ENCODE data around the gene RAPGEF1.
A peak's percentile ranks its signal among the peaks of the same experiment; 100 is the strongest.

The RAPGEF1 gene

GRCh38 chr9:131673068-131673467 is 66.8 kb downstream of the RAPGEF1 start:
- Histone ChIP-seq H3K27me3 (ENCODE audit: insufficient read depth, insufficient read length) (no peaks in the 10 kb centered on the region), H3K36me3 (ENCODE audit: insufficient read depth, insufficient read length, low read length) (peaks cover 4% of the 10 kb centered on the region), H3K4me1 (ENCODE audit: insufficient read depth, insufficient read length) (peaks cover 28% of the 10 kb centered on the region), H3K9me3 (ENCODE audit: insufficient read depth, low read length) (no peaks in the 10 kb centered on the region), H3K9ac (ENCODE audit: insufficient read length, low read depth) (no peak overlapping the region), H3K4me3 (ENCODE audit: insufficient read length, low read depth) (no peak overlapping the region)
- TF ChIP-seq SUZ12 (IDR thresholded peaks at IDR 0.05; ENCODE audit: extremely low read depth, insufficient read depth, insufficient read length) (no peak), ZNF274 (IDR thresholded peaks at IDR 0.05; ENCODE audit: low read depth, low read length) (no peak), YY1 (IDR thresholded peaks at IDR 0.05; ENCODE audit: insufficient read depth, insufficient read length) (no peak)
- no peak for DNase-seq (ENCODE audit: low read depth, low spot score)

- peaks cover 4% of the 10 kb centered on the region for H3K36me3 ChIP-seq (ENCODE audit: insufficient read depth, insufficient read length, low read length)
- H3K4me3 ChIP-seq (ENCODE audit: insufficient read length, low read depth): no peak overlapping the region
- peaks cover 30% of the 10 kb centered on the region for H3K4me1 ChIP-seq (ENCODE audit: insufficient read depth, insufficient read length)
Measured at GRCh38 chr9:131672451-131672850, 67.4 kb downstream of the RAPGEF1 start.

GRCh38 chr9:131671133-131671520 is 68.7 kb downstream of the RAPGEF1 start:
- peaks cover 4% of the 10 kb centered on the region for H3K36me3 ChIP-seq (ENCODE audit: insufficient read depth, insufficient read length, low read length)
- TF ChIP-seq ZNF274 (IDR thresholded peaks at IDR 0.05; ENCODE audit: low read depth, low read length): no peak
- no peak for TF ChIP-seq YY1 (IDR thresholded peaks at IDR 0.05; ENCODE audit: insufficient read depth, insufficient read length)
- TF ChIP-seq SUZ12 (IDR thresholded peaks at IDR 0.05; ENCODE audit: extremely low read depth, insufficient read depth, insufficient read length): no peak
- no peak for DNase-seq (ENCODE audit: low read depth, low spot score)
- H3K9me3 ChIP-seq (ENCODE audit: insufficient read depth, low read length): no peaks in the 10 kb centered on the region
- H3K4me3 ChIP-seq (ENCODE audit: insufficient read length, low read depth): no peak overlapping the region
- no peaks in the 10 kb centered on the region for H3K27me3 ChIP-seq (ENCODE audit: insufficient read depth, insufficient read length)
- H3K4me1 ChIP-seq (ENCODE audit: insufficient read depth, insufficient read length): peaks cover 28% of the 10 kb centered on the region
- no peak overlapping the region for H3K9ac ChIP-seq (ENCODE audit: insufficient read length, low read depth)

More at GRCh38 chr9:131672451-131672850, 67.4 kb downstream of the RAPGEF1 start:
- no peak for DNase-seq (ENCODE audit: low read depth, low spot score)
- H3K27me3 ChIP-seq (ENCODE audit: insufficient read depth, insufficient read length): no peaks in the 10 kb centered on the region
- H3K9ac ChIP-seq (ENCODE audit: insufficient read length, low read depth): no peak overlapping the region
- no peaks in the 10 kb centered on the region for H3K9me3 ChIP-seq (ENCODE audit: insufficient read depth, low read length)
- no peak for TF ChIP-seq SUZ12 (IDR thresholded peaks at IDR 0.05; ENCODE audit: extremely low read depth, insufficient read depth, insufficient read length)
- no peak for TF ChIP-seq YY1 (IDR thresholded peaks at IDR 0.05; ENCODE audit: insufficient read depth, insufficient read length)
- no peak for TF ChIP-seq ZNF274 (IDR thresholded peaks at IDR 0.05; ENCODE audit: low read depth, low read length)

- Histone ChIP-seq H3K36me3 (ENCODE audit: insufficient read depth, insufficient read length, low read length) (peaks cover 4% of the 10 kb centered on the region), H3K9me3 (ENCODE audit: insufficient read depth, low read length) (0 out of 2 replicates have a peak, but pooled peaks cover under 1% of the 10 kb centered on the region), H3K4me1 (ENCODE audit: insufficient read depth, insufficient read length) (peaks cover 25% of the 10 kb centered on the region), H3K27me3 (ENCODE audit: insufficient read depth, insufficient read length) (no peaks in the 10 kb centered on the region), H3K9ac (ENCODE audit: insufficient read length, low read depth) (no peak overlapping the region), H3K4me3 (ENCODE audit: insufficient read length, low read depth) (no peak overlapping the region)
- TF ChIP-seq YY1 (IDR thresholded peaks at IDR 0.05; ENCODE audit: insufficient read depth, insufficient read length): no peak
- DNase-seq (ENCODE audit: low read depth, low spot score): no peak
Measured at GRCh38 chr9:131670247-131671132, 69.4 kb downstream of the RAPGEF1 start.

GRCh38 chr9:131669269-131670157 is 70.4 kb downstream of the RAPGEF1 start:
- peaks cover 4% of the 10 kb centered on the region for H3K36me3 ChIP-seq (ENCODE audit: insufficient read depth, insufficient read length, low read length)
- TF ChIP-seq YY1 (IDR thresholded peaks at IDR 0.05; ENCODE audit: insufficient read depth, insufficient read length) (no peak), SUZ12 (IDR thresholded peaks at IDR 0.05; ENCODE audit: extremely low read depth, insufficient read depth, insufficient read length) (no peak), ZNF274 (IDR thresholded peaks at IDR 0.05; ENCODE audit: low read depth, low read length) (no peak)
- DNase-seq (ENCODE audit: low read depth, low spot score): no peak
- H3K4me1 ChIP-seq (ENCODE audit: insufficient read depth, insufficient read length): peaks cover 22% of the 10 kb centered on the region
- no peaks in the 10 kb centered on the region for H3K27me3 ChIP-seq (ENCODE audit: insufficient read depth, insufficient read length)
- no peak overlapping the region for H3K4me3 ChIP-seq (ENCODE audit: insufficient read length, low read depth)
- no peak overlapping the region for H3K9ac ChIP-seq (ENCODE audit: insufficient read length, low read depth)
- H3K9me3 ChIP-seq (ENCODE audit: insufficient read depth, low read length): peaks cover 10% of the 10 kb centered on the region

- no peak for TF ChIP-seq YY1 (IDR thresholded peaks at IDR 0.05; ENCODE audit: insufficient read depth, insufficient read length)
- no peak for TF ChIP-seq ZNF274 (IDR thresholded peaks at IDR 0.05; ENCODE audit: low read depth, low read length)
- TF ChIP-seq SUZ12 (IDR thresholded peaks at IDR 0.05; ENCODE audit: extremely low read depth, insufficient read depth, insufficient read length): no peak
- Histone ChIP-seq H3K36me3 (ENCODE audit: insufficient read depth, insufficient read length, low read length) (peaks cover 4% of the 10 kb centered on the region), H3K27me3 (ENCODE audit: insufficient read depth, insufficient read length) (no peaks in the 10 kb centered on the region), H3K9ac (ENCODE audit: insufficient read length, low read depth) (peak overlapping the region; percentile 34), H3K4me3 (ENCODE audit: insufficient read length, low read depth) (no peak overlapping the region), H3K4me1 (ENCODE audit: insufficient read depth, insufficient read length) (peaks cover 19% of the 10 kb centered on the region), H3K9me3 (ENCODE audit: insufficient read depth, low read length) (peaks cover 18% of the 10 kb centered on the region)
- no peak for DNase-seq (ENCODE audit: low read depth, low spot score)
Measured at GRCh38 chr9:131668439-131669268, 71.2 kb downstream of the RAPGEF1 start.

All from NT2/D1 (cell line).